SK-N-SH (cell line): ENCODE data around the gene PPP1R13L. TPM values are rescaled to one million over a fixed set of nuclear protein-coding genes. Genes with fewer than 3 reads are reported as not detected.

Experiments used
- CTCF ChIA-PET: fragments of 300-600, 350-600 bp; formaldehyde crosslinking; extraction: SDS; loops from one replicate; lab custom pipeline; 2021; lab: Yijun Ruan, JAX
- POLR2A ChIA-PET: fragments of 350-600 bp; sonication (Branson Sonifier 250); formaldehyde crosslinking; extraction: SDS; loops from one replicate; lab custom pipeline; 2020; ENCODE audit warnings: antibody characterized with exemption, inconsistent platforms; lab: Yijun Ruan, JAX
- DNase-seq: peaks from one replicate; pipeline ENCODE4 v3.0.0; 2012
- H2AFZ ChIP-seq: fragments of 200-600 bp; sonication (generic); 2 replicates; pipeline ENCODE4 v1.8.1; 2016; ENCODE audit warnings: antibody characterized with exemption, mild to moderate bottlenecking, low read depth
- H3F3A ChIP-seq: fragments of 200-600 bp; sonication (generic); replicated peaks from 2 replicates; pipeline ENCODE3; 2016; ENCODE audit warnings: antibody characterized with exemption, mild to moderate bottlenecking; ENCODE audit not compliant: insufficient read depth
- H3K27ac ChIP-seq, 2 experiments: fragments of 200-500 bp in 1 of 2; fragments of 200-600 bp in 1 of 2; sonication (Bioruptor generic) in 1 of 2; sonication (generic), shearing (Covaris generic) in 1 of 2; 2 replicates each; pipeline versions ENCODE4 v1.5.1 to v1.6.1; 2014 to 2016; ENCODE audit warnings: low read depth in 2 of 2, inconsistent platforms in 1 of 2, low read length in 1 of 2, mild to moderate bottlenecking in 1 of 2, mixed read lengths in 1 of 2
- H3K27me3 ChIP-seq: fragments of 200-600 bp; sonication (generic), shearing (Covaris generic); 2 replicates; pipeline ENCODE4 v1.6.1; 2016; ENCODE audit warnings: mixed run types; ENCODE audit not compliant: insufficient read depth
- H3K36me3 ChIP-seq, 2 experiments: fragments of 200-500 bp in 1 of 2; fragments of 200-600 bp in 1 of 2; sonication (Bioruptor generic) in 1 of 2; sonication (generic) in 1 of 2; replicated peaks in 1 of 2; 2 replicates each; pipeline versions ENCODE3 to v1.5.1; 2014 to 2016; ENCODE audit warnings: low read length in 1 of 2, mild to moderate bottlenecking in 1 of 2; ENCODE audit not compliant: insufficient read depth in 2 of 2, control insufficient read depth in 1 of 2
- H3K4me1 ChIP-seq, 2 experiments: fragments of 200-500 bp in 1 of 2; fragments of 200-600 bp in 1 of 2; sonication (Bioruptor generic) in 1 of 2; sonication (generic), shearing (Covaris generic) in 1 of 2; 2 replicates each; pipeline versions ENCODE4 v1.5.1 to v1.6.1; 2014 to 2016; ENCODE audit warnings: low read depth in 1 of 2, low read length in 1 of 2, mixed run types in 1 of 2; ENCODE audit not compliant: insufficient read depth in 2 of 2, control insufficient read depth in 1 of 2
- H3K4me2 ChIP-seq: fragments of 200-600 bp; sonication (generic), shearing (Covaris generic); 2 replicates; pipeline ENCODE4 v1.6.1; 2017; ENCODE audit warnings: mixed run types
- H3K4me3 ChIP-seq, 2 experiments: fragments of 200-500 bp in 1 of 2; fragments of 200-600 bp in 1 of 2; sonication (Bioruptor generic) in 1 of 2; sonication (generic), shearing (Covaris generic) in 1 of 2; 2 replicates each; pipeline versions ENCODE4 v1.5.1 to v1.8.1; 2014 to 2016; ENCODE audit warnings: low read depth in 2 of 2, inconsistent platforms in 1 of 2, low read length in 1 of 2, mild to moderate bottlenecking in 1 of 2, mixed read lengths in 1 of 2, moderate library complexity in 1 of 2
- H3K79me2 ChIP-seq: fragments of 200-600 bp; sonication (generic); 2 replicates; pipeline ENCODE4 v1.8.1; 2017; ENCODE audit warnings: mild to moderate bottlenecking; ENCODE audit not compliant: insufficient read depth
- H3K9ac ChIP-seq: fragments of 200-600 bp; sonication (generic); 2 replicates; pipeline ENCODE4 v1.6.1; 2017; ENCODE audit warnings: mixed run types
- H3K9me2 ChIP-seq: fragments of 200-600 bp; sonication (generic); 2 replicates; pipeline ENCODE4 v1.6.1; 2017; ENCODE audit warnings: mixed run types
- H3K9me3 ChIP-seq: fragments of 200-600 bp; sonication (generic); 2 replicates; pipeline ENCODE4 v1.6.1; 2017; ENCODE audit warnings: mixed run types, mild to moderate bottlenecking, moderate library complexity
- H4K20me1 ChIP-seq: fragments of 200-600 bp; sonication (generic); 2 replicates; pipeline ENCODE4 v1.6.1; 2017; ENCODE audit warnings: mild to moderate bottlenecking, mixed run types; ENCODE audit not compliant: insufficient read depth
- CHD2 ChIP-seq: fragments of 150-350 bp; IDR thresholded peaks from 2 replicates; pipeline ENCODE4 v1.6.1; 2018; ENCODE audit warnings: low read length; ENCODE audit not compliant: partially characterized antibody
- ELF1 ChIP-seq: IDR thresholded peaks from 2 replicates; pipeline ENCODE4 v1.4.0; 2012
- FOXM1 ChIP-seq: IDR thresholded peaks from 2 replicates; pipeline ENCODE4 v1.4.0; 2012; ENCODE audit warnings: low read depth, mild to moderate bottlenecking
- GATA2 ChIP-seq: sonication (generic); formaldehyde crosslinking; IDR thresholded peaks from 2 replicates; pipeline ENCODE4 v1.5.0; 2020; ENCODE audit warnings: mild to moderate bottlenecking, missing genetic modification reagents
- JUND ChIP-seq: IDR thresholded peaks from 2 replicates; pipeline ENCODE4 v1.4.0; 2012
- MEF2A ChIP-seq: IDR thresholded peaks from 2 replicates; pipeline ENCODE4 v1.4.0; 2012; ENCODE audit warnings: low read depth, borderline replicate concordance
- NRF1 ChIP-seq: IDR thresholded peaks from 2 replicates; pipeline ENCODE4 v1.6.1; 2012; ENCODE audit warnings: low read depth, mild to moderate bottlenecking, low read length
- POLR2AphosphoS5 ChIP-seq: IDR thresholded peaks from 2 replicates; pipeline ENCODE4 v1.6.1; 2012; ENCODE audit warnings: low read depth, low read length
- RAD21 ChIP-seq: IDR thresholded peaks from 2 replicates; pipeline ENCODE4 v1.6.1; 2012; ENCODE audit warnings: mild to moderate bottlenecking, low read length
- RCOR1 ChIP-seq: fragments of 150-350 bp; IDR thresholded peaks from 2 replicates; pipeline ENCODE4 v1.6.1; 2017; ENCODE audit warnings: antibody characterized with exemption, low read length
- REST ChIP-seq: IDR thresholded peaks from 2 replicates; pipeline ENCODE4 v1.6.1; 2012; ENCODE audit warnings: mild to moderate bottlenecking, low read depth, low read length, moderate library complexity
- RFX5 ChIP-seq: IDR thresholded peaks from 2 replicates; pipeline ENCODE4 v1.6.1; 2012; ENCODE audit warnings: mild to moderate bottlenecking, improper control_type of control experiment, low read length
- SMC3 ChIP-seq: IDR thresholded peaks from 2 replicates; pipeline ENCODE4 v1.6.1; 2012; ENCODE audit warnings: low read depth, low read length, improper control_type of control experiment
- TAF1 ChIP-seq: IDR thresholded peaks from 2 replicates; pipeline ENCODE4 v1.6.1; 2012; ENCODE audit warnings: low read depth, mild to moderate bottlenecking, low read length, moderate library complexity, borderline replicate concordance
- TCF12 ChIP-seq: IDR thresholded peaks from 2 replicates; pipeline ENCODE4 v1.4.0; 2012
- WGBS: methylation state at CpG from one replicate; pipeline ENCODE4 v1.1.6; 2017; ENCODE audit warnings: low lambda C conversion rate; 5-methylcytosine and 5-hydroxymethylcytosine counted together
- polyA plus RNA-seq, 3 experiments: library from polyadenylated mRNA; depleted of rRNA; stranded (reverse); fragments of >200 nt; gene quantifications; 2 replicates each; pipeline ENCODE4 v1.2.3, GENCODE V29; 2012
- TF ChIP-seq, protein P1 (sequence below): IDR thresholded peaks from 2 replicates; pipeline ENCODE4; 2012

PPP1R13L gene
- polyA plus RNA-seq, 1 of the 3 experiments (the other 2 are of a cell fraction): 18.0 TPM

DNA sequence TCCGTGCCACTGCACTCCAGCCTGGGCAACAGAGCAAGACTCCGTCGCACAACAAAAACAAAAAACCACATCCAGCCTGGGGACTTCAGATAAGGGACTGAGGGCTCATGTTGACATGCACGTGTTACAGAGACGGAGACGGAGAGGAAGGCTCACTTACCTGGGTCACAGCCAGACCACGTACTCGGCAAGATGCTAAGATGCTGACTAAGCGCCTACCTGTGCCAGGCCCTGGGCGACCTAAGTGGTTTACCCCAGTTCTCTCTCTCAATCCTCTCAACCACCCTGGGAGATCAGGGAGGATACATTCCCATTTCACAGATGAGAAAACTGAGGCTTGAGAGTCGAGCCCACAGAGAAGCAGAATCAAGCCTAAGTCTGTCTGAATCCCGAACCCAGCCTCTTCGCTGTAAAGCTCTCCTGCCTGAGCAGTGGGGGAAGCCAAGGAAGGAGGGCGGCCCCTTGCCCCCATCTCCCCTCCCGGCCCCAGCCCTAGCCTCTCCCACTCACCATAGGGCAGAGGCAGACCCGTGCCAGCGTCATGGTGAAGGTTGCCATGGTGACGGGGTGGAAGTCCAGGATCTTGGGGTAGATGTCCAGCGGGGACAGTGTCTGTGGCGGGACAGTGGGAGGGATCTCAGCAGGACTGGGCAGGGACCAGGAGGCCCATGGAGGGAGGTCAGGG lies 48.0 kb downstream of the PPP1R13L start:
- Histone ChIP-seq H3F3A (no peaks in the 10 kb centered on the region), H3K36me3 (peaks cover 14 to 49% of the 10 kb centered on the region in 2 experiments), H3K27me3 (no peaks in the 10 kb centered on the region), H3K9me3 (no peaks in the 10 kb centered on the region), H3K4me1 (no peaks in the 10 kb centered on the region), H2AFZ (no peak overlapping the region), H3K27ac (no peak overlapping the region), H3K4me2 (no peak overlapping the region), H3K4me3 (no peak overlapping the region), H3K79me2 (no peaks in the 10 kb centered on the region), H4K20me1 (no peaks in the 10 kb centered on the region), H3K9ac (no peak overlapping the region), H3K9me2 (no peaks in the 10 kb centered on the region)
- 93% methylated on average over 18 of the region's 20 CpGs for WGBS
- TF ChIP-seq NRF1: no peak
- TF ChIP-seq TCF12: no peak
- no peak for TF ChIP-seq RCOR1
- no peak for TF ChIP-seq POLR2AphosphoS5
- no peak for TF ChIP-seq RFX5
- no peak for TF ChIP-seq FOXM1
- no peak for TF ChIP-seq RAD21
- TF ChIP-seq REST: no peak
- no peak for TF ChIP-seq ELF1
- TF ChIP-seq JUND: no peak
- ChIA-PET CTCF (interaction anchor here (1.3 to 1.4 kb wide), 2 partner anchors 15 to 18 kb away, joined by 4 read pairs; no protein-coding TSS in a partner anchor), POLR2A (no interaction called here)
- peak; percentile 32 for DNase-seq

DNA sequence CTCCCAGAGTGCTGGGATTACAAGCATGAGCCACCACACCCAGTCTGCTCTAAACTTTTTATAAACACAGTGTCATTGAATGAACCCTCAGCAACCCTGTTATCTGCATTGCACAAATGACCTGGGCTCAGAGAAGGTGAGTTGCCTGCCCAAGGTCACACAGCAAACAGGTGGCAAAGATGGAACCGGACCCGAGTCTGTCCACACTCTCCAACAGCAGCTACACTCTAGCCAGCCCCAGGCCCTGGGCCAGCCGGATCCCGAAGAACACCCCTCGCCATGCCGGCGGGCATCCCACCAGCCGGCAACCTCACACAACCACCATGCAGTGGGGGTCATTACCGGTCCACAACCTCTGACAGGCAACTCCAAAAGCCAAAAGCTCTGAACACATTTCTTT lies 49.0 kb downstream of the PPP1R13L start:
- Histone ChIP-seq H3K36me3 (peaks cover 14 to 51% of the 10 kb centered on the region in 2 experiments), H3K4me3 (no peak overlapping the region), H3K27me3 (no peaks in the 10 kb centered on the region), H3K9ac (no peak overlapping the region), H3K9me3 (no peaks in the 10 kb centered on the region), H2AFZ (no peak overlapping the region), H3F3A (no peaks in the 10 kb centered on the region), H3K4me2 (no peak overlapping the region), H4K20me1 (no peaks in the 10 kb centered on the region), H3K4me1 (no peaks in the 10 kb centered on the region), H3K79me2 (no peaks in the 10 kb centered on the region), H3K27ac (no peak overlapping the region), H3K9me2 (no peaks in the 10 kb centered on the region)
- DNase-seq: no peak
- ChIA-PET CTCF (interaction anchor here (0.7 to 1.6 kb wide), 3 partner anchors 14 to 174 kb away, joined by 3 to 5 read pairs (median 4); no protein-coding TSS in a partner anchor), POLR2A (no interaction called here)
- WGBS: 95% methylated on average over 6 of the region's 9 CpGs
- TF ChIP-seq SMC3: no peak
- TF ChIP-seq TAF1: no peak
- TF ChIP-seq MEF2A: no peak
- no peak for TF ChIP-seq REST
- TF ChIP-seq GATA2: no peak
- no peak for TF ChIP-seq FOXM1
- no peak for TF ChIP-seq CHD2
- TF ChIP-seq, protein P1, sequence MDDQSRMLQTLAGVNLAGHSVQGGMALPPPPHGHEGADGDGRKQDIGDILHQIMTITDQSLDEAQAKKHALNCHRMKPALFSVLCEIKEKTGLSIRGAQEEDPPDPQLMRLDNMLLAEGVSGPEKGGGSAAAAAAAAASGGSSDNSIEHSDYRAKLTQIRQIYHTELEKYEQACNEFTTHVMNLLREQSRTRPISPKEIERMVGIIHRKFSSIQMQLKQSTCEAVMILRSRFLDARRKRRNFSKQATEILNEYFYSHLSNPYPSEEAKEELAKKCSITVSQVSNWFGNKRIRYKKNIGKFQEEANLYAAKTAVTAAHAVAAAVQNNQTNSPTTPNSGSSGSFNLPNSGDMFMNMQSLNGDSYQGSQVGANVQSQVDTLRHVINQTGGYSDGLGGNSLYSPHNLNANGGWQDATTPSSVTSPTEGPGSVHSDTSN: no peak
